ENCODE data around the gene TLR9.

TLR9 gene

GRCh38 chr3:52218454-52218853 is 7.0 kb downstream of the TLR9 start:
- TF ChIP-seq YY1 (IDR thresholded peaks at IDR 0.05; ENCODE audit: insufficient read depth, insufficient read length) = no peak
- no peak for TF ChIP-seq SUZ12 (IDR thresholded peaks at IDR 0.05; ENCODE audit: extremely low read depth, insufficient read depth, insufficient read length)
- no peak for TF ChIP-seq ZNF274 (IDR thresholded peaks at IDR 0.05; ENCODE audit: low read depth, low read length)
- Histone ChIP-seq H3K4me3 (ENCODE audit: insufficient read length, low read depth) (no peak overlapping the region), H3K36me3 (ENCODE audit: insufficient read depth, insufficient read length, low read length) (peaks cover 30% of the 10 kb centered on the region), H3K9ac (ENCODE audit: insufficient read length, low read depth) (no peak overlapping the region), H3K4me1 (ENCODE audit: insufficient read depth, insufficient read length) (peaks cover 13% of the 10 kb centered on the region), H3K27me3 (ENCODE audit: insufficient read depth, insufficient read length) (no peaks in the 10 kb centered on the region), H3K9me3 (ENCODE audit: insufficient read depth, low read length) (no peaks in the 10 kb centered on the region)
- DNase-seq (ENCODE audit: low read depth, low spot score) = no peak

DNA sequence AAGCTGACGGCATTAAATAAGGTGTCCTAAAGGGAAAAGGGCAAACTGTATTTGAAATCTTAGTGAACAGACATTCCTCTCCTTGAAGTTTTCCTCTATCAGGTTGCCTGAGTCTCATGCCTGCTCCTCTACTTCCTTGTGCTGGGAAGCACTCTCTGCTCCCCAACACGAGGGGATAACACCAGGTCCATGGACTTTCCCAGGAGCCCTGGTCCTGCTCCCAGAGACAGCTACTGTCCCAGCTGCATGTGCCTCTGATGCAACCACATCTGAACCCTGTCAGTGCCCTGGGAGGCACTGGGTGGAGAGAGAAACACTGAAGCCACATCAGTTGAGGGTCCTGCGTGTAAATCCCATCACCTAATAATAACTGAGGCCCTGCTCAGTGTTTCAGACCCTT is 7.4 kb downstream of the TLR9 start:
- Histone ChIP-seq H3K9me3 (ENCODE audit: insufficient read depth, low read length) (no peaks in the 10 kb centered on the region), H3K4me1 (ENCODE audit: insufficient read depth, insufficient read length) (peaks cover 13% of the 10 kb centered on the region), H3K27me3 (ENCODE audit: insufficient read depth, insufficient read length) (no peaks in the 10 kb centered on the region), H3K36me3 (ENCODE audit: insufficient read depth, insufficient read length, low read length) (peaks cover 34% of the 10 kb centered on the region), H3K9ac (ENCODE audit: insufficient read length, low read depth) (no peak overlapping the region), H3K4me3 (ENCODE audit: insufficient read length, low read depth) (no peak overlapping the region)
- TF ChIP-seq ZNF274 (IDR thresholded peaks at IDR 0.05; ENCODE audit: low read depth, low read length) (no peak), SUZ12 (IDR thresholded peaks at IDR 0.05; ENCODE audit: extremely low read depth, insufficient read depth, insufficient read length) (no peak), YY1 (IDR thresholded peaks at IDR 0.05; ENCODE audit: insufficient read depth, insufficient read length) (no peak)
- no peak for DNase-seq (ENCODE audit: low read depth, low spot score)

DNA sequence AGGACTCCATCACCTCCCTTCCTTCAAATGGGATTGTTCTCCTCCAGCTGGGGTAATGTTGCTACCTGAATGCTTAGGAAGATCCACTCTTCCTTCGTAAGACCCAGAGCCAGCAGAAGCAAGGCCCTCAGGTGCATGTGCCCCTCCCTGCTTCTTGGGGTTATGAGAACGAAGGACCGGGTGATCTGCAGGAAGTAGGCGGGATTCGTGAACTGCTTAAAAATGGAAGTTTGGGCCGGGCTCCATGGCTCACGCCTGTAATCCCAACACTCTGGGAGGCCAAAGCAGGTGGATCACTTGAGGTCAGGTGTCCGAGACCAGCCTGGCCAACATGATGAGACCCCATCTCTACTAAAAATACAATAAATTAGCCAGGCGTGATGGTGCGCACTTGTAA is 8.0 kb downstream of the TLR9 start:
- peaks cover 13% of the 10 kb centered on the region for H3K4me1 ChIP-seq (ENCODE audit: insufficient read depth, insufficient read length)
- no peak overlapping the region for H3K4me3 ChIP-seq (ENCODE audit: insufficient read length, low read depth)
- no peak overlapping the region for H3K9ac ChIP-seq (ENCODE audit: insufficient read length, low read depth)
- TF ChIP-seq ZNF274 (IDR thresholded peaks at IDR 0.05; ENCODE audit: low read depth, low read length) (no peak), SUZ12 (IDR thresholded peaks at IDR 0.05; ENCODE audit: extremely low read depth, insufficient read depth, insufficient read length) (no peak), YY1 (IDR thresholded peaks at IDR 0.05; ENCODE audit: insufficient read depth, insufficient read length) (no peak)
- H3K27me3 ChIP-seq (ENCODE audit: insufficient read depth, insufficient read length) = no peaks in the 10 kb centered on the region
- DNase-seq (ENCODE audit: low read depth, low spot score) = no peak
- peaks cover 40% of the 10 kb centered on the region for H3K36me3 ChIP-seq (ENCODE audit: insufficient read depth, insufficient read length, low read length)
- no peaks in the 10 kb centered on the region for H3K9me3 ChIP-seq (ENCODE audit: insufficient read depth, low read length)

GRCh38 chr3:52216585-52217408 is 8.6 kb downstream of the TLR9 start:
- Histone ChIP-seq H3K4me1 (ENCODE audit: insufficient read depth, insufficient read length) (peaks cover 13% of the 10 kb centered on the region), H3K36me3 (ENCODE audit: insufficient read depth, insufficient read length, low read length) (peaks cover 46% of the 10 kb centered on the region), H3K4me3 (ENCODE audit: insufficient read length, low read depth) (no peak overlapping the region), H3K27me3 (ENCODE audit: insufficient read depth, insufficient read length) (no peaks in the 10 kb centered on the region), H3K9me3 (ENCODE audit: insufficient read depth, low read length) (no peaks in the 10 kb centered on the region), H3K9ac (ENCODE audit: insufficient read length, low read depth) (no peak overlapping the region)
- no peak for DNase-seq (ENCODE audit: low read depth, low spot score)
- no peak for TF ChIP-seq SUZ12 (IDR thresholded peaks at IDR 0.05; ENCODE audit: extremely low read depth, insufficient read depth, insufficient read length)

DNA sequence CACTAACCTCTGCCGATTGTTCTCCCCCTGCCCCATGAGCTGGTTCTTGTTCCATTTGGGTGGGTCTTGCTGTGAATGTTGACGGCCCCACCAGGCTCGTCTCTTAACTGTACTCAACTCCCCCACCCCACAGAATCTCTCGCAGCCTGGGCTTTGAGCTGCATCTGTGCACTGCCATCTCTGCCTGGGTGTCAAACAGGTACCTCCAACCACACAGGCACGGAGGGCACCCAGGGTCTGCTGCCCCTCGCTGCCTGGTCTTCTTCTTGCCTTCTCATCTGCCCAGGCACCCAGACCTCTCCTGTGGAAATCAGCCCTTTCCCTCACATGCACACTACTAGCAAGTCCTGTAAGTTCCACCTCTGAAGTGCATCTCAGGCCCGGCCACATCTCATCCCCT is 10.1 kb downstream of the TLR9 start:
- Histone ChIP-seq H3K27me3 (ENCODE audit: insufficient read depth, insufficient read length) (no peaks in the 10 kb centered on the region), H3K4me1 (ENCODE audit: insufficient read depth, insufficient read length) (peaks cover 7% of the 10 kb centered on the region), H3K9me3 (ENCODE audit: insufficient read depth, low read length) (no peaks in the 10 kb centered on the region), H3K9ac (ENCODE audit: insufficient read length, low read depth) (no peak overlapping the region), H3K4me3 (ENCODE audit: insufficient read length, low read depth) (no peak overlapping the region), H3K36me3 (ENCODE audit: insufficient read depth, insufficient read length, low read length) (peaks cover 60% of the 10 kb centered on the region)
- no peak for DNase-seq (ENCODE audit: low read depth, low spot score)
- TF ChIP-seq YY1 (IDR thresholded peaks at IDR 0.05; ENCODE audit: insufficient read depth, insufficient read length) (no peak), SUZ12 (IDR thresholded peaks at IDR 0.05; ENCODE audit: extremely low read depth, insufficient read depth, insufficient read length) (no peak), ZNF274 (IDR thresholded peaks at IDR 0.05; ENCODE audit: low read depth, low read length) (no peak)

- TF ChIP-seq SUZ12 (IDR thresholded peaks at IDR 0.05; ENCODE audit: extremely low read depth, insufficient read depth, insufficient read length) = no peak
- Histone ChIP-seq H3K36me3 (ENCODE audit: insufficient read depth, insufficient read length, low read length) (peaks cover 74% of the 10 kb centered on the region), H3K4me1 (ENCODE audit: insufficient read depth, insufficient read length) (peaks cover 4% of the 10 kb centered on the region), H3K27me3 (ENCODE audit: insufficient read depth, insufficient read length) (no peaks in the 10 kb centered on the region), H3K9me3 (ENCODE audit: insufficient read depth, low read length) (no peaks in the 10 kb centered on the region), H3K4me3 (ENCODE audit: insufficient read length, low read depth) (no peak overlapping the region), H3K9ac (ENCODE audit: insufficient read length, low read depth) (no peak overlapping the region)
- DNase-seq (ENCODE audit: low read depth, low spot score) = no peak
Measured at GRCh38 chr3:52213901-52214300, 11.5 kb downstream of the TLR9 start.

GRCh38 chr3:52213005-52213404 is 12.4 kb downstream of the TLR9 start:
- H3K9ac ChIP-seq (ENCODE audit: insufficient read length, low read depth) = no peak overlapping the region
- TF ChIP-seq ZNF274 (IDR thresholded peaks at IDR 0.05; ENCODE audit: low read depth, low read length) (no peak), SUZ12 (IDR thresholded peaks at IDR 0.05; ENCODE audit: extremely low read depth, insufficient read depth, insufficient read length) (no peak)
- no peaks in the 10 kb centered on the region for H3K9me3 ChIP-seq (ENCODE audit: insufficient read depth, low read length)
- no peaks in the 10 kb centered on the region for H3K27me3 ChIP-seq (ENCODE audit: insufficient read depth, insufficient read length)
- H3K36me3 ChIP-seq (ENCODE audit: insufficient read depth, insufficient read length, low read length) = peaks cover 83% of the 10 kb centered on the region
- DNase-seq (ENCODE audit: low read depth, low spot score) = no peak
- H3K4me1 ChIP-seq (ENCODE audit: insufficient read depth, insufficient read length) = peaks cover 2% of the 10 kb centered on the region
- no peak overlapping the region for H3K4me3 ChIP-seq (ENCODE audit: insufficient read length, low read depth)

Data from NT2/D1 (cell line).